ENCODE data around the gene PTBP3.
A peak's percentile ranks its signal among the peaks of the same experiment; 100 is the strongest.
"Not testable (repeated sequence)": the region's sequence is repeated elsewhere in the genome, so short reads cannot be mapped to it uniquely, and the experiment has no call there.

PTBP3 gene, protein sequence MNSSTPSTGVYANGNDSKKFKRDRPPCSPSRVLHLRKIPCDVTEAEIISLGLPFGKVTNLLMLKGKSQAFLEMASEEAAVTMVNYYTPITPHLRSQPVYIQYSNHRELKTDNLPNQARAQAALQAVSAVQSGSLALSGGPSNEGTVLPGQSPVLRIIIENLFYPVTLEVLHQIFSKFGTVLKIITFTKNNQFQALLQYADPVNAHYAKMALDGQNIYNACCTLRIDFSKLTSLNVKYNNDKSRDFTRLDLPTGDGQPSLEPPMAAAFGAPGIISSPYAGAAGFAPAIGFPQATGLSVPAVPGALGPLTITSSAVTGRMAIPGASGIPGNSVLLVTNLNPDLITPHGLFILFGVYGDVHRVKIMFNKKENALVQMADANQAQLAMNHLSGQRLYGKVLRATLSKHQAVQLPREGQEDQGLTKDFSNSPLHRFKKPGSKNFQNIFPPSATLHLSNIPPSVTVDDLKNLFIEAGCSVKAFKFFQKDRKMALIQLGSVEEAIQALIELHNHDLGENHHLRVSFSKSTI

DNA sequence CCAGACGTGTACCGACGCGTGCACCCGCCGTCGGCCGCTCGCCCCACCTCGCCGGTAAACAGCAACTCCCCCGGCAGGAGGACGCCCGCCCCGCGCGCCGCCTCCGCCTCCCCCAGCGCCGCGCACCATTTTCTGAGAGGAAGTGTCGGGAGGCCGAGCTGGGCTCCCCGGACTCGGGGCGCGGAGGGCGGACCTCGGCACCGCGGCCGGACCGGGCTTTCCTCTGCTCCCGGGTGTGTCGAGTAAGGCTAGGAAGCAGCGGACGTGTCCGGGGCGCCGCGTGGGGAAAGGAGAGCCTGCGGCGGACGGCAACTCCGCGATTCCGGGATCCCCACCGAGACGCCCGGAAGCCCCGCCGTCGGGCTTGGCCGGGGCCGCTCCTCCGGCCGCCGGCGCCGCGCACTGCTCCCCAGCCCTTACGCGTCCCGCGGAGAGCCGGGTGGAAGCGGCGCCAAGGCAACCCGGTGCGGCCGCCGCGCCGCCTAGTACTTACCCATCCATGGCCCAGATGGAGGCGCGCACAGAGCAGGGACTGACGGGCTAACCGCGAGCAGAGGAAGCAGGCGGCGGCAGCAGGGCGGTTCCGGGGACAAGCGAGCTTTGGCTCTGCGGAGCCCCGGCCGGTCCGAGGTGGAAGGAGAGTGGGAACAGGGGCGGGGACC is at the start of gene PTBP3:
PTBP3 (minus strand) TSS at position 643 of the 662 bp plus-strand sequence. CDS start 35,754 bp downstream, outside the sequence.
- peak; percentile 82 for DNase-seq

DNA sequence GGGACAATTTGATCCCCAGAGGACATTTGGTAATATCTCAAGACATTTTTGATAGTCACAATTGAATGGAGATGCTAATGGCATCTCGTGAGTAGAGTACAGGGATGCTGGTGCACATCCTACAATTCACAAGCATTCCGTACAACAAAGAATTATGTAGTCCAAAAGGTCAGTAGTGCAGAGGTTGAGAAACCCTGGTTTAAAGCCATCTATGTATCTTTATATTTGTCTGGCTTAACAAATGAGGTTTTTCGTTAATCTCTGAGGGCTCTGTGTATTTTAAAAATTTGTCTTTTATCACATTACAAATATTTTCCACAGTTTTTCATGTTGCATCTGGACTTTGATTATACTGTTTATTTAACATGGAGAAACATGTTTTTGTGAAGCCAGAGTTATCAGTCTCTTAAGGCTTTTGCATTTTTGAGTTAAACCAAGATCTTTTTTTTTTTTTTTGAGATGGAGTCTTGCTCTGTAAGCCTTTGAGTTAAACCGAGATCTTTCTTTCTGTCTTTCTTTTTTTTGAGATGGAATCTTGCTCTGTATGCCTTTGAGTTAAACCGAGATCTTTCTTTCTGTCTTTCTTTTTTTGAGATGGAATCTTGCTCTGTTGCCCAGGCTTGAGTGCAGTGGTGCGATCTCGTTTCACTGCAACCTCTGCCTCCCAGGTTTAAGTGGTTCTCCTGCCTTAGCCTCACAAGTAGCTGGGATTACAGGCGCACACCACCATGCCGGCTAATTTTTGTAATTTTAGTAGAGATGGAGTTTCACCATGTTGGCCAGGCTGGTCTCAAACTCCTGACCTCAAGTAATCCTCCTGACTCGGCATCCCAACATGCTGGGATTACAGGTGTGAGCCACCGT is 49.3 kb upstream of the PTBP3 start:
- DNase-seq = no peak

DNA sequence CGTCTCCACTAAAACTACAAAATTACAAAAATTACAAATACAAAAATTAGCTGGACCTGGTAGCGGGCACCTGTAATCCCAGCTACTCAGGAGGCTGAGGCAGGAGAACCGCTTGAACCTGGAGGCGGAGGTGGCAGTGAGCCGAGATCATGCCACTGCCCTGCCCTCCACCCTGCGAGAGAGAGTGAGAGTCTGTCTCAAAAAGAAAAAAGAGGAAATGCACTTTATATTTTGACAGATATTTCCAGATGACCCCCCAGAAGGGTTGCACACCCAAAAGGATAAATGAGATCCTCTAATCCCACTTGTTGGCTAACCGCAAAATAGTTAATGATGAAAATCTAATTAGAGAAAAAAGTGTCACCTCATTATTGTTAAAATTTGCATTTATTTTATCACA is 48.6 kb upstream of the PTBP3 start:
- DNase-seq = no peak

DNA sequence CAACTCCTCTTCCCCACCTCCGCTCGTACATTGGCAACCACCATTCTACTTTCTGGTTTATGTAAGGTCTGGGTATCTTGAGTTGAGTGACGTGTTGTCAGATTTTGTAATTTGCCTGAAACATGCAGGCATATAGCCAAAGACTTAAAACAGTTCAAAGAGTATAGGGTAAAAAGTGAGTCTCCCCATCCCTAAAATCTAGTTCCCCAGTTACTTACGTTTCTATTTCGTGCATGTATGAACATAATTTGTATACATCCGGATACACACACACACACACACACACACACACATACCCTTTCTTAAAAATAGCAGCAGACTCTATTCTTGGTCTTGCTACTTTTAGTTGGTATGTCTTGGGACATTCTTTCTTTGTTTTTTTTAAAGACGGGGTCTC is 47.4 kb upstream of the PTBP3 start:
- peak; percentile 23 for DNase-seq

DNA sequence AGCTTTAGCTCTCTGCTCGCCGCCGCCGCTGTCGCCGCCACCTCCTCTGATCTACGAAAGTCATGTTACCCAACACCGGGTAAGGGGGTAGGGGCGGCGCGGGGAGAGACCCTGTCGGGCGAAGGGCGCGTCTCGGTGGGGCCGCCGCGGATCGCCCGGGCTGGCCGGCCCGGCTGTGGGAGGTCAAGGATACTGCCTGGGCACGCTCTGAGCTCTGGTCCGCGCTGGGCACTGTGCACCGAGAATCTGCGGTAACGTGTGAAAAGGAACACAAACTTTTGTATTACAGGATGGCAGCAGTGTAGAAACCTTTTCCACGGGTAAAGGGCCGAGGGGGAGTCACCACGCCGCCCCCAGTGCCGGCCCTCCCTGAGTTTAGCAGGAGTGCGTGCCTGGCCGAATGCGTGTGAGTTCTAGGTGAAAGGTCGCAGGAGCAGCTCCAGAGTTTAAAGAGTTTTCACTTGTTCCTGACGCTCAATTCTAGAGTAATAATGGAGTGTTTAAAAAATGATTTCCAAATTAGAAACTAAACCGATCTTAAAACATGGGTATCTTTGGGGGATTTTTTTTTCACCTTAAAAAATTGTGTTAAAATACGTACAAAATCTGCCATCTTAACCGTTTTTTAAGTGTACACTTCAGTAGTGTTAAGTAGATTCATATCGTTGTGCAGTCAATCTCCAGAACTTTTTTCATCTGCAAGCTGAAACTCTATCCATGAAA is 46.8 kb upstream of the PTBP3 start, which contains the start of gene HSDL2:
HSDL2 (plus strand) TSS at position 7 of the 723 bp plus-strand sequence; CDS start at position 63, 56 bp downstream.
- DNase-seq = no peak

DNA sequence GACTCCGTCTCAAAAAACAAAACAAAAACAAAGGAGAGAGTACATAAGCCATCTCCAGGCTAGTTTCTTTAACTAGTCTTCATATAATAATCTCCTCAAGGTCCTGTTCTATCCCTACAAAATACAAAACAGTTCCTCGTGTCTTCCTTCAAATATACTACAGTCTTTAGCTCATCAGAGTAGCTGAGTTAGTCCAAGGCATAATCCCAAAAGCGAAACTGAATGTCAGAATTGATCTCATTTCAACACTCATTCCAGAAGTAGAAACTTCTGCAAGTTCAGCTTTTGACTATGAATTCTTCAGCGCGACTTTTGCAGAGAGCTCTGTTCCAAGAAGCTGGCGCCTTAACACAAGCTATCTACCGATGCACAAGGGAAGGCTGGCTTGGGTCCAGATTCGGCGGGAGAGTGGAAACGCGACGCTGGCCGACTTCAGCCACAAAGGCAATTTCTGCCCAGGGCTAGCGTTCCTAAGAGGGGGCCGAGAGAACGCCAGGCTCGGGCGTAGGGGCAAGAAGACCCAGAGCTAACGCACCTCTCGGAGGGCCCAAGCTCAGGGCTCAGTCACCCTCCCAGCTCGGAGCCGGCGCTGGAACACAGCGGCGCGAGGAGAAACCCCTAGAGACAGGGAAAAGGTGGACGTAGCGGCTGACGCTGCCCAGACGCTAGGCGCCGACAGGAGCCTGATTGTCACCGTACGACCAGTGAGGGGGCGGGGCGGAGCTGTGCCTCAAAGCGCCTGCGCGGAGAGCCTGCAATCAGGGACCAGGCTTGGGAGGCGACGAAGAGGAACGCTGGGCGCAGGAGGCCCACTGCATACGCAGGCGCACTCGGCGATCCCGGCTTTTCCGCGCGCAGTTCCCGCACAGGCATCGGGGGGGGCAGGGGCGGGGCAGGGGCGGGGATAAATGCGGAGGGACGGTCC is 46.0 kb upstream of the PTBP3 start:
- DNase-seq = peak; percentile 98

DNA sequence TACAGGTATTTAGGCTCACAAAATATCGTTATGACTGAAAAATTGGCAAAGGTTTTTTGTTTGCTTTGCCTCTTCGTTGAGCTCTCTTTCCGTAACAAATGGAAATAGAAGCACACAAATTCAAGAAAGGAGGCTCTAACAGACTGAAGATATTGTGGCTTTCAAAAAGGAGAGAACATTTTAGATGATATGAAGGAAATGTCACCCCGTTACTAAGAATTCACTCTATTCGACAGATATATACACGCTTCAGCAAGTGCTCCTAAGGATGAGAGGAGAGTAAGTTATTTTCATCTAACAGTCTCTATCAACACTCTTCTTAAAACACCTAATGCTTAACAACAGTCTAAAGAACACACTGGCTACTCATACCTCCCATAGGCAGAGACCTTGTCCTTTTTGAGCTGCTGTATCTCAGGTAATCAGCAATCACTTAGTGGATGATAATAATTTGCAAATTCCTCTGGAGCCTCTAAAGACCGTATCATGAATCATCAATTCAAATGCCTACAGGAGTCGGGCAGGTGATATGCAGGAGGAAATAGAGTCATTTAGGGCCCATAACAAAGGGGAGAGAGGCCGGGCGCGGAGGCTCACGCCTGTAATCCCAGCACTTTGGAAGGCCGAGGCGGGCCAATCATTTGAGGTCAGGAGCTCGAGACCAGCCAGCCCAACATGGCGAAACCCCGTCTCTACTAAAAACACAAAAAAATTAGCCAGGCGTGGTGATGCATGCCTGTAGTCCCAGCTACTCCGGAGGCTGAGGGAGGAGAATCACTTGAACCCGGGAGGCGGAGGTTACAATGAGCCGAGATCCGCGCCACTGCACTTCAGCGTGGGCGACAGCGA is 45.1 kb upstream of the PTBP3 start:
- no peak for DNase-seq

DNA sequence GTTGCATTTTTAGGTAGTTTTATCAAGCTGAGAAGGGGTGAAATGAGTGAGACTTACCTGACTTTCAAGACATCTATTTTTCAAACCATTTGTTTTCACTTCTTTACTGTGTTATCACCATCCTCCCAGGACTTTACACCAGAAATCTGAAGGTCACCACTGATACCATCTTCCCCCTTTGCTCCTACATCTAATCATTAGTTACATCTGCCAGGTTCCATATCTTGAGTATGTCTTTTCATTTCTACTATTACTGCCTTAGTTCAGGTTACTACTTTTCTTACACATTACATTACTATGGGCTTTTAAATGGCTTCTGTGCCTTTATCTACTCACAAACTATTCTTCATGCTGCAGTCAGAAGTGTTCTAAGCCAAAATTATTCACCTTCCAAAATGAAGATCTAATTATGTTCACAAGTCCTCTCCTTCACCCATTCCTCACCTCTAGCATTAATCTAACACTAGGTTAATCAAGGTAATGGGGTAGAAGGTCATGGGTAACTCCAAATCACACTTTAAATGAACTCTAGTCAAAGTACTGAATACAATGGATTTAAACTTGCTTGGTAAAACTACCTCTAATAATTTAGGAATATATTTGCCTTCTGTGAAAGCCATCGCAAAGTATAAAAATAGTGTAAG is 44.4 kb upstream of the PTBP3 start:
- no peak for DNase-seq

DNA sequence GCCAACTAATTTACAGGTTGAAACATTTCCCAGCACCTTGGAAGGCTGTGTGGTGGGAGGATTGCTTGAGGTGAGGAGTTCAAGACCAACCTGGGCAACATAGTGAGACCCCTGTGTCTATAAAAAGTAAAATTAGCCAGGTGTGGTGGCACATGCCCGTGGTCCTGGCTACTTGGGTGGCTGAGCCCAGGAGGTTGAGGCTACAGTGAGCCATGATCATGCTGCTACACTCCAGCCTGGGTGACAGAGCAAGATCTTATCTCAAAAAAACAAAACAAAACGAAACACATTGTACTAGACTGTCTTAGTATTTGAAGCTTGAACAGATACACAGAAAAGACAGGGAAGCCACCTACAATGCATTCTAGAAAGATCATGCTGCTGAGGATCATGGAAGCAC is 43.7 kb upstream of the PTBP3 start:
- DNase-seq = no peak

DNA sequence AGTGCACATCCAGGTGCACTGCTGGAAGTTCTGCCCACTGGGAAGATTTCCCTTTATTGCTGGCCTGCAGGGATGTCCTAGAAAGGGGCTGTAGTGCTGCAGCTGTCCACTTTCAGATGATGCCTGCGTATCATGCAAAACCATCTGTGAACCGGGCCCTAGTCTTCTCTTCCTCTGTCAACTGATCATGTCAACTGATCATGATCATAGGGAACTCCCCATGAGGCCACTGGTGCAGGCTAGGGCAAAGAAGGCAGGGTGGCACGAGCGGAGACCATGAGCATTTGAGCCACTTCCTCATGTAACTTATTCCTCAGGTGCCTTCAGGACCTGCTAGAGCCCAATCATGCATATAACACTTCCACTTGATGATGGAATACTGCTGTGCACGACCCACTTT is 41.9 kb upstream of the PTBP3 start:
- no peak for DNase-seq

DNA sequence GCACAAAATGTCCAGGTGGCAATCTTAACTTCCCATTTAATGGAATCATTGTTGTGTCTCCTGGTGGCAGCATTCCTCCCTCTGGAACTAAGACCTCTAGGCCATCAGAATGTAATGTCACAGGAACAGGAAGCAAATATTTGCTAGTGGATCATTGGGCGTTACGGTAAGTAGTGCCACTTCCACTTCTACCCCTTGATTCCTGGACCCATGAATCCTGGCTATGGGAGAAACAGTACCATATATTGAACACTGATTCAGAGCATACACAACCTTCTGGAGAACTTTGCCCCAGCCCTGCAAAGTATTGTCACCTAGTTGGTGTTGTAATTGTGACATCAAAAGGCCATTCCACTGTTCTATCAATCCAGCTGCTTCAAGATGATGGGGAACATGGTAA is 40.8 kb upstream of the PTBP3 start:
- not testable (repeated sequence) for DNase-seq

DNA sequence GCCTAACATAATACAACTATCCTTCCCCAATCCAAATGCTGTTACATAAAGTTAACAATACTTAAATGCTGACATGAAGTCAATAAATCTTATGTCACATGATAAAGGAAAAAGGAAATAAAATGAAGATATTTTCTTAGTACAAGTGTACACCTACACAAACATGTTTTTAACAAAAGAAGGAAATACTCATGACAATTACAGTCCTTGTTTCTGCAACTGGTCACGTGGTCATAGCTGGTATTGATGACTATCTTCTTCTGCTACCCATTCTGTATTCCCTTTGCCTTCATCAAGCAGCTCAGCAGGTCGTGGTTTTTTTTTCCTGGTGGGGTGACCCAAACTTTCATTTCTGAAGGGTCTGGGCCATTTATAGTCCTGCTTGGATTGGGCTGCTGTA is 40.2 kb upstream of the PTBP3 start:
- not testable (repeated sequence) for DNase-seq

DNA sequence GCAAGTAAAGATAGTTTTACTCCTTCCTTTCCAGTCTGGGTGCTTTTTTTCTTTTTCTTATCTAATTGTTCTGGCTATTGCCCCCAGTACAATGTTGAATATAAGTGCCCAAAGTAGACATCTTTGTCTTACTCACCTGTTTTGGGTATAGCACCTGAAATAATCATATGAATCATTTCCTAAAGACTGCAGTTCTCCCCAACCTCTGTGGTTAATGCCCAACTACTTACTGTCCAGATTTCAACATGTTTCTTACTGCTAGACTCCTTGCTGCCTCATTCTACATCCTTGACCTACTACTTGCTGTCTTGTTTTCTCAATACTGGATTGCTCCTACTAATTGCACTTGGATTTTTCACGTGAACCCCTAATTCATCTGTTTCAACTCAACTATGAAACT is 37.6 kb upstream of the PTBP3 start:
- DNase-seq = no peak

DNA sequence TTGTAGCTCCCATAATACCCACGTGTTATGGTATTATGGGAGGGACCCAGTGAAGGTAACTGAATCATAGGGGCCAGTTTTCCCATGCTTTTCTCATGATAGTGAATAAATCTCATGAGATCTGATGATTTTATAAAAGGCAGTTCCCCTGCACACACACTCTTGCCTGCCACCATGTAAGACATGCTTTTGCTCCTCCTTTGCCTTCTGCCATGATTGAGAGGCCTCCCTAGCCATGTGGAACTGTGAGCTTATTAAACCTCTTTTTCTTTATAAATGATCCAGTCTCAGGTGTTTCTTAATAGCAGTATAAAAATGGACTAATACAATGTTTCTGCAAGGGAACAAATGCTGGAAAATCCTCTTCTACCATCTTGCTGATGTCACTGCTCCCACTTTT is 36.4 kb upstream of the PTBP3 start:
- DNase-seq = no peak

DNA sequence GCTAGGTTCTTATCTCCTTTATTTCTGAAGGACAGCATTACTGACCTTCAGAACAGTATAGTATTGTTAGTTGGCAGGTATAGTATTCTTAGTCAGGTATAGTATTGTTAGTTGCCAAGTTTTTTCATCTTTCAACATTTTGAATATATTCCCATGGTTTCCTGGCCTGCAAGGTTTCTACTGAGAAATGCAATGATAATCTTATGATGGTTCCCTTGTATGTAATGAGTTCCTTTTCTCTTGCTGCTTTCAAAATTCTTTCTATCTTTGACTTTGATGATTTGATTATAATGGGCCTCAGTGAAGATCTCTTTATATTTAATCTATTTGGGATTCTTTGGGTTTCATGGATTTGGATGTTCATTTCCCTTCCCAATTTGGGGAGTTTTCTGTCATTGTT is 34.0 kb upstream of the PTBP3 start:
- no peak for DNase-seq

DNA sequence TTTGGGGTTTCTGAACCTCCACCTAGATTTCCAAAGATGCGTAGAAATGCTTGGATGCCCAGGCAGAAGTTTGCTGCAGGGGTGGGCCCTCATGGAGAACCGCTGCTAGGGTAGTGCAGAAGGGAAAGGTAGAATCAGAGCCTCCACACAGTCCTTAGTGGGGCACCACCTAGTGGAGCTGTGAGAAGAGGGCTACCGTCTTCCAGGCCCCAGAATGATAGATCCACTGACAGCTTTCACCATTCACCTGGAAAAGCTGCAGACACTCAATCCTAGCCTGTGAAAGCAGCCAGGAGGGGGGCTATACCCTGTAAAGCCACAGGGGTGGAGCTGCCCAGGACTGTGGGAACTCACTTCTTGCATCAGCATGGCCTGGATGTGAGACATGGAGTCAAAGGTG is 33.2 kb upstream of the PTBP3 start:
- DNase-seq = no peak

DNA sequence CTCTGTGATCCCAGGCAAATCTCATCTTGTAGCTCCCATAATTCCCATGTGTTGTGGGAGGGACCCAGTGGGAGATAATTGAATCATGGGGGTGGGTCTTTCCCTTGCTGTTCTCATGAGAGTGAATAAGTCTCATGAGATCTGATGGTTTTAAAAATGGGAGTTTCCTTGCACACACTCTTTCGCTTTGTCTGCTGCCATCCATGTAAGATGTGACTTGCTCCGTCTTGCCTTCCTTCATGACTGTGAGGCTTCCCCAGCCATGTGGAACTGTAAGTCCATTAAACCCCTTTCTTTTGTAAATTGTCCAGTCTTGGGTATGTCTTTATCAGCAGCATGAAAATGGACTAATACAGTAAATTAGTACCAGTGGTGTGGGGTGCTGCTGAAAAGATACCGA is 31.8 kb upstream of the PTBP3 start:
- not testable (repeated sequence) for DNase-seq

DNA sequence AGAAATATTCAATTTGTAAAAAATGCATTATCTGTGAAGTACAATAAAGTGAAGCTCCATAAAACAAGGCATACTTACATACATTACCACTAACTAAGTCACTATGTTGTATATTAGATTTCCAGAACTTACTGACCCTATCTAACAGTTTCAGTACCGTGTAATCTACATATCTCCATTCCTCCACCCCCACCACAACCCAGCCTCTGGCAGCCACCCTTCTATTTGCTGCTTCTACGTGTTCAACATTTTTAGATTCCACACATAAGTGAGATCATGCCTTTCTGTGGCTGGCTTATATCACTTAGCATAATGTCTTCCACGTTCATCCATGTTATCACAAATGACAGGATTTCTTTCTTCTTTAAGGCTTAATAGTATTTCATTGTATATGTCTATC is 31.3 kb upstream of the PTBP3 start:
- DNase-seq = no peak

DNA sequence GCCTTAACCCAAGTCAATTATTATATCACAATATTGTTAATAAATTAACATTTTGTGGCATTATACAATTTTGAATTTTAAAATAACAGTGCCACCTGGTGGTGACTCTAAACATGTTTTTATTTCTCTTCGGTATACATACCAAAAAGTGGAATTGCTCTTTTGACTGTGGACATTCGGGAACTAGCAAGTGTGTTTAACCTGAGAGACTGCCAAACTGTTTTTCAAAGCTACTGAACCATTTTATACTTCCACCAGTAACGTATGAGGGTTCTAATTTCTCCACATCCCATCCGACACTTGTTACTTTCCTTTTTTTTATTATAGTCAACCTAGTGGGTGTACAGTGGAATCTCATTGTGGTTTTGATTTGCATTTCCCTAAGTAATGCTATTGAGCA is 28.2 kb upstream of the PTBP3 start:
- peak; percentile 66 for DNase-seq
